AG04450 (cell line): ENCODE measurements around the gene ATP5MC3. TPM values are rescaled to one million over a fixed set of nuclear protein-coding genes. Genes with fewer than 3 reads are reported as not detected.

Source experiments
- CTCF ChIA-PET: fragments of 300-600, 350-600 bp; formaldehyde crosslinking; extraction: SDS; loops from one replicate; lab custom pipeline; 2022; ENCODE audit warnings: antibody characterized with exemption, inconsistent platforms; lab: Charles Lee
- POLR2A ChIA-PET: fragments of 350-600 bp; formaldehyde crosslinking; extraction: SDS; loops from one replicate; lab custom pipeline; 2021; ENCODE audit warnings: antibody characterized with exemption, inconsistent platforms; lab: Yijun Ruan, JAX
- DNase-seq: peaks from one replicate; pipeline ENCODE4 v3.0.0-alpha.2; 2011; ENCODE audit warnings: low read depth, low spot score
- H3K27ac ChIP-seq: one replicate; pipeline ENCODE4 v1.5.1; 2012; ENCODE audit warnings: low read depth, low read length, control low read depth
- H3K27me3 ChIP-seq: one replicate; pipeline ENCODE4 v1.6.0; 2012; ENCODE audit warnings: low read length; ENCODE audit not compliant: control insufficient read depth, insufficient read depth
- H3K4me3 ChIP-seq: 2 replicates; pipeline ENCODE4 v1.5.1; 2011; ENCODE audit warnings: mild to moderate bottlenecking, low read depth, low read length, control low read depth
- H3K9me3 ChIP-seq: 2 replicates; pipeline ENCODE4 v1.5.1; 2012; ENCODE audit warnings: low read length; ENCODE audit not compliant: control insufficient read depth, insufficient read depth
- CTCF ChIP-seq: IDR thresholded peaks from 2 replicates; pipeline ENCODE4 v1.5.1; 2011; ENCODE audit warnings: low read depth, low read length, control low read depth, inconsistent platforms
- polyA plus RNA-seq: library from polyadenylated mRNA; depleted of rRNA; stranded (reverse); fragments of >200 nt; gene quantifications from 2 replicates; pipeline ENCODE4 v1.2.3, GENCODE V29; 2011; rRNA removed
- small RNA-seq: library from RNA; depleted of rRNA; stranded (forward); fragments of <200 nt; gene quantifications from one replicate; pipeline ENCODE3, GENCODE V24; 2012; ENCODE audit warnings: low read depth; ENCODE audit not compliant: insufficient read length

ATP5MC3 gene
- polyA plus RNA-seq, 1 experiment = 519 TPM

GRCh38 chr2:175126661-175127060 is 54.8 kb downstream of the ATP5MC3 start:
- Histone ChIP-seq H3K27me3 (no peaks in the 10 kb centered on the region), H3K27ac (no peak overlapping the region), H3K9me3 (no peaks in the 10 kb centered on the region), H3K4me3 (no peak overlapping the region)
- ChIA-PET POLR2A (no interaction called here), CTCF (no interaction called here)
- TF ChIP-seq CTCF = no peak
- no peak for DNase-seq

Small RNAs within 50 kb of the gene (small RNA-seq; reads per million reads assigned to genes)
- gene MIR933 = not detected

Other genes with a start within 250 kb of the ATP5MC3 start
- 207 and 258 TPM in 2 replicates for gene CHN1, start 176.3 kb downstream of the ATP5MC3 start, polyA plus RNA-seq
- gene ATF2, start 13.5 kb downstream of the ATP5MC3 start, polyA plus RNA-seq = 61.1 and 70.1 TPM in 2 replicates